ENCODE results near the gene DIAPH3. TPM values are rescaled to one million over a fixed set of nuclear protein-coding genes. Genes with fewer than 3 reads are reported as not detected.

DIAPH3 gene
- polyA plus RNA-seq, 3 donors = 0.04 to 0.09 TPM; not detected in 1

GRCh38 chr13:59839186-59839585 is 324.5 kb downstream of the DIAPH3 start:
- no peaks in the 10 kb centered on the region for H3K27me3 Mint-ChIP-seq (ENCODE audit: low read depth in 3 of 3)
- H3K9ac ChIP-seq (ENCODE audit: insufficient read depth, low read length, poor library complexity, severe bottlenecking) = no peak overlapping the region
- no peak for TF ChIP-seq CTCF (IDR thresholded peaks at IDR 0.05)
- H3K4me3 Mint-ChIP-seq = no peak overlapping the region
- H3K27ac ChIP-seq (ENCODE audit: low read depth in 1 of 2, low read length in 2 of 2) = no peak overlapping the region
- peaks cover 0 to 2% (median 0%) of the 10 kb centered on the region in 7 donors for H3K9me3 Mint-ChIP-seq
- H3K36me3 ChIP-seq (replicated peaks in 1 of 2; ENCODE audit: control insufficient read depth in 1 of 2, insufficient read depth in 2 of 2, low read length in 2 of 2) = no peaks in the 10 kb centered on the region
- H3K27me3 ChIP-seq (ENCODE audit: control insufficient read depth in 2 of 2, insufficient read depth in 2 of 2, low read length in 2 of 2) = no peaks in the 10 kb centered on the region
- WGBS (ENCODE audit: insufficient coverage) = no CpG with 5 or more reads among the region's 2 CpGs
- H3K27ac Mint-ChIP-seq = no peak overlapping the region
- H3K79me2 ChIP-seq (ENCODE audit: insufficient read depth, low read length) = no peaks in the 10 kb centered on the region
- no peaks in the 10 kb centered on the region for H3K4me1 ChIP-seq (ENCODE audit: control insufficient read depth in 1 of 2, insufficient read depth in 2 of 2, low read length in 2 of 2)
- H4K20me1 ChIP-seq (ENCODE audit: insufficient read depth, low read length) = no peaks in the 10 kb centered on the region
- H3K4me1 Mint-ChIP-seq = no peaks in the 10 kb centered on the region
- intact Hi-C loops (cut with micrococcal nuclease) = no loop called here
- H3K4me2 ChIP-seq (replicated peaks; ENCODE audit: extremely low read depth, low read length, poor library complexity, severe bottlenecking) = no peak overlapping the region
- no peak for DNase-seq
- no peaks in the 10 kb centered on the region for H3K36me3 Mint-ChIP-seq
- H3K4me3 ChIP-seq (replicated peaks in 1 of 3; ENCODE audit: low read depth in 2 of 3, low read length in 3 of 3) = no peak overlapping the region
- no peak overlapping the region for H2AFZ ChIP-seq (ENCODE audit: insufficient read depth, low read depth, low read length, poor library complexity, severe bottlenecking)
- H3K9me3 ChIP-seq (replicated peaks in 1 of 2; ENCODE audit: control insufficient read depth in 1 of 2, insufficient read depth in 1 of 2, low read length in 2 of 2) = no peaks in the 10 kb centered on the region

GRCh38 chr13:59837101-59837500 is 326.6 kb downstream of the DIAPH3 start:
- Histone ChIP-seq H3K4me3 (replicated peaks in 1 of 3; ENCODE audit: low read depth in 2 of 3, low read length in 3 of 3) (no peak overlapping the region), H3K36me3 (replicated peaks in 1 of 2; ENCODE audit: control insufficient read depth in 1 of 2, insufficient read depth in 2 of 2, low read length in 2 of 2) (no peaks in the 10 kb centered on the region), H3K27me3 (ENCODE audit: control insufficient read depth in 2 of 2, insufficient read depth in 2 of 2, low read length in 2 of 2) (no peaks in the 10 kb centered on the region), H3K27ac (ENCODE audit: low read depth in 1 of 2, low read length in 2 of 2) (no peak overlapping the region), H3K9me3 (replicated peaks in 1 of 2; ENCODE audit: control insufficient read depth in 1 of 2, insufficient read depth in 1 of 2, low read length in 2 of 2) (no peaks in the 10 kb centered on the region), H3K9ac (ENCODE audit: insufficient read depth, low read length, poor library complexity, severe bottlenecking) (no peak overlapping the region), H4K20me1 (ENCODE audit: insufficient read depth, low read length) (no peaks in the 10 kb centered on the region), H3K79me2 (ENCODE audit: insufficient read depth, low read length) (no peaks in the 10 kb centered on the region), H3K4me2 (replicated peaks; ENCODE audit: extremely low read depth, low read length, poor library complexity, severe bottlenecking) (no peak overlapping the region), H2AFZ (ENCODE audit: insufficient read depth, low read depth, low read length, poor library complexity, severe bottlenecking) (no peak overlapping the region), H3K4me1 (ENCODE audit: control insufficient read depth in 1 of 2, insufficient read depth in 2 of 2, low read length in 2 of 2) (no peaks in the 10 kb centered on the region)
- TF ChIP-seq CTCF (IDR thresholded peaks at IDR 0.05) = no peak
- H3K9me3 Mint-ChIP-seq = peaks cover 0 to 2% (median 0%) of the 10 kb centered on the region in 7 donors
- H3K4me1 Mint-ChIP-seq = no peaks in the 10 kb centered on the region
- no peaks in the 10 kb centered on the region for H3K27me3 Mint-ChIP-seq (ENCODE audit: low read depth in 3 of 3)
- no peak overlapping the region for H3K27ac Mint-ChIP-seq
- no peak overlapping the region for H3K4me3 Mint-ChIP-seq
- no peak for DNase-seq
- WGBS (ENCODE audit: insufficient coverage) = 100% methylated on average over 2 of the region's 3 CpGs
- intact Hi-C loops (cut with micrococcal nuclease) = no loop called here
- H3K36me3 Mint-ChIP-seq = no peaks in the 10 kb centered on the region

Data from CD14-positive monocyte (primary cell).